Stimulated activated CD4-positive, alpha-beta T cell treated with anti-CD3 and anti-CD28 coated beads, TNF-alpha, amount 100 ng/mL, for 48 hours (primary cell): ENCODE results near the gene DLGAP1.

Experiments
- DNase-seq, 3 donors: peaks; one replicate each; pipeline ENCODE4 v3.0.0-alpha.2; 2020; ENCODE audit warnings: low read depth in 3 of 3

The DLGAP1 gene

DNA sequence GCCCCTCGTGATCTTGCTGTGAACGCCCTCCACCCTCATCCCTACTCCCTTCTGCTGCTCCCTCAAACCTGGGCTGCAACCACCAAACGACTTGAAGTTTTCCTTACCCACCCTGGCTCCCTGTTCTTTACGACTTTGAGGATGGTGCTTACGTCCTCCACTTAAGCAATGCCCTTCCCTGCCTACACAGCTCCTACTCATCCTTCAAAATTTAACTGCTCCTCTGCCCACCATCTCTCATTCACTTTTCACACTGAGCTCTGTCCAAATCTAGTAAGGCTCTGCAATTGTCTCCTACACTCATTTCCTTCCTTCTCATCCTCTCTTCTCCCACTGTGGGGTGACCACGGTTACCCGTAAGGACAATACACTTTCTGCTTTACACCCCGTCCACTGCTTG lies 554.1 kb downstream of the DLGAP1 start:
- DNase-seq = no peak

DNA sequence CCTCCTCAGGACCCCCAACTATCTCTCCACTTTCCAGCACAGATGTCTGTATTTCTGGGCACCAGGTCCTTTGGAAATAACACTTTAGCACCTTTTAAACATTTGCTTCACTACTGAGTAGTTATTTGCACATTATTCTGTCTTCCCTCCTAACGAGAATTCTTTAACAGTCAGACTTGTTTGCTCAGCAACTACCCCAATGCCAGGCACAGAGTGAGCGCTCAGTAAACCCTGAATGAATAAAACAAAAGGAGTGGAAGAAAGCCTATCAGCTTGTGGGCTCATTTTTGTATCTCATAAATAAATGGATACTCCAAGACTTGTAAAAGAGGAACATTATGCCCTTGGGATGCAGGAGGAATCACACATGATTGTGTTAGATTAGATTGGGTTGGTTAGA lies 554.8 kb downstream of the DLGAP1 start:
- no peak for DNase-seq

DNA sequence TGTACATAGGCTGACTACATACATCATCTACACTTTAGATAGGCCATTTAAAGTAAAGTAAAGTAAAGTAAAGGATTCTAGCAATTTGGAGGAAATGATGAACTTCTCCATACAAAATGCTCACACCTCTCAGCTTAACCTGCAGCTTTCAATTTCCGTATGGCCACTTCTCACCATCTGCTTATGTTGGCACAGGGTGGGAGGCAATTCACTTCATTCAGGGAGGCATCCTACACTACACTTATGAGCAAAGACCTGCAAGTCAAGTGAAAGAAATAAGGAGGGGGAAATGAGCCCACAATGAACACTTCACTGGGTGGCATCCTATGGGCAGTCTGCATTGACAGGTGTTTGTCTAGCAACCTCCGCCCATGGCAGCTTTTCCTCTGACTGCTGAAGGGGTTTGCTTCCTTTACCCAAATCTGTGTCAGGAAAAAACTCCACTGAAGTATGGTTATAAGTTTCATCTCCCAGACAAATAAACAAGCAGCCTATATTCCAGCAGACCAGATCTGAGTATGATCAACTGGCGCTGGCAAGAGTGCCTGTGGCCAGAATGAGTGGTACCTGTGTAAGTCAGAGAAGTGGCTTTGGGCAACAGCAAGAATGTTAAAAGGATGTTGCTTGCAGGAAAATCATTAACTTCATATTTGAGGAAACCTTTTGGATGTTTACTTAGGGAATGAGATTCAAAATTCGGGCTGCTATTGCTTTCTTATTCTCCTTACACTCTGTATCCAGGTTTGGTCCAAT lies 556.1 kb downstream of the DLGAP1 start:
- no peak for DNase-seq

DNA sequence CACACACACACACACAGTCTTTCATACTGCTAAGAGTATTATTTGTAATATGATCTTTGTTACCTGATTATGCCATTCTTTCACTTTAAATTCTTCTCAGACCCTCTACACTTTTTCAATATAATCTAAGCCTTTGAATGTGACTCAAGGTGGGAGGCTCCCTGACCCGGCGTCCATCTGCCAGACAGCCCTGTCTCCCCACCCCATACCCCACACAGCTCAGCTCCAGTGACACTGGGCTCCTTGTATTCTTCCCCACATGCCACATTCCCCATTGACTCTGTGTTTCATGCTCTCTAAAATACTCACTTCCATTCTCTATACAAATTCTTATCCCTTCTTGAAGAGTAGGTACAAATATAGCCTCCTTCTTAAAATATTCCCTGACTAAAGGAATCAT lies 563.0 kb downstream of the DLGAP1 start:
- no peak for DNase-seq

GRCh38 chr18:3891245-3891644 lies 563.9 kb downstream of the DLGAP1 start:
- DNase-seq = no peak

DNA sequence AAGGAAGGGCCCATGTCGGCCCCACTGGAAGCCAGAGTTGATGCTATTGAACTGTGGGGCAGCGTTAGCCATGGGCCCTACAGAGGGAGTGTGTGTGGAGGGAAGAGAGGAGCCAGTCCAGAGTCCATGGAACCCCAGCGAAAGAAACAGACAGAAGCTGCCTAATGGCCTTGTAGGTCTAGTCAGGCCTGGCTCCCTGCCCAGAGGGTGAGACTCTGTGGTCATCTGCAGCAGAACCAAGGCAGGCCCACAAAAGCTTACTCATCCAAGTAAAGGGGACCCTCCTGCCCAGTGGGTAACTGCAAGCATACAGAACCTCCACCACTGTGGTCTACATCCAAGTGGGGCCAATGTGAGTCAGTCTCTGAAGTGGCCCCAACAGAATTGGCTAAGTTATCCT lies 565.3 kb downstream of the DLGAP1 start:
- no peak for DNase-seq

- no peak for DNase-seq
These were observed 566.0 kb downstream of the DLGAP1 start for GRCh38 chr18:3889121-3889520.

DNA sequence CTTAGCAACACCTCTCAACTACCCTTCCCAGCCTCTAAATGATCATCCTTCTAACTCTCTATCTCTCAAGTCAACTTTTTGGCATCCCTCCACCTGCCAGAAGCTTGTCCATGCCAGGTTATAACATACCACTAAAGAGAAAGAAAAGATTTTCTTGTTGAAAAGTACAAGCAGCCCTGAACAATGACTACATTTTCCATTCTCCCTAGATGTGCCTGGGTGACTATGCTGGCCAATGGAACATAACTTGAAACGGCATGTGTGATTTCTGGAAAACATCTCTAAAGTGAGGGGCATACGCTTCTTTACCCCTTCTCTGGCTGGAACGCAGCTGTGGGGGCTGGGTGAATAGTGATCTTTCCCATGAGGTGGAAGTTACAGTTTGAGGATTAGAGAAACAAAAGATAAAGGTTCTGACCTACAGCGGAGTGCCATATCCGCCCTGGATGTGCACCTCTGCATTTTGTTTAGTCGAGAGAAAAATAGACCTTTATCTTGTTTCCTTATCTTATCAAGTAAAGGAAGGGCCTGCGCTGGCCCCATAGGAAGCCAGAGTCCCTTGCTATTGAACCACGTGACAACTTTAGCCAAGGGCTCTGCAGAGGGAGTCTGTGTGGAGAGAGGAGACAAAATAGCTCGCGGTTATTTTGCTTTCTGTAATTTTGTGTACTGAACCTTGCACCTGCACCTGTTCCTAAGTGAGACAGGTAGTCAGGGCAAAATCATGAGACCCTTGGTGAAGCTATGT lies 568.4 kb downstream of the DLGAP1 start:
- DNase-seq = no peak

DNA sequence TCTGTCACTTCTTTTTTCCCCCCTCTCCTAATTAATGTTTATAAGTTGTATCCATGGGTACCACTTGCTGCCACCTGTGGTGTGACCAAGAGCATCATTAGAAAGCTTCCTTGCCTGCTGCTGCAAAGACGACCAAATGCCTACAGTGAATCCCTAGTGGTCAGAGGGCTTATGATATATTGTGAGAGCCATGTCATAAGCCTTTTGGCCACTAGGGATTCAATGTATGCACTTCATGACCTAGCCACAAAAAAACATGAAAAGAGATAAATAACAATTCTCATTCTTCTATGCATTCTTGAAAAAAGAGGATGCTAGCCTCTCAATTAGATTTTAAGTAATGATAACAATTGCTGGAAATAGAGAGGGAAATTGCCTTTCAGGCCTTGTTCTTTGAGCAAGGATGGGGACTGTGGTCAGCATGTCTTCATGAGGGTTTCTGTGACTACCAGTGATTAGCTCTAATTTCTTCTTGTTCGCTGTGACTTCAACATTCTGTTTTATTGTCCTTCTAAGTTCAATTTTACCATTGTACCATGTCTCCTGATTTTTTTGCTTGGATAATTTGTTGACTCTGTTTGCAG lies 569.8 kb downstream of the DLGAP1 start:
- no peak for DNase-seq

- DNase-seq = no peak
These were observed 575.3 kb downstream of the DLGAP1 start for GRCh38 chr18:3879836-3880120.

- DNase-seq = no peak
These were observed 575.8 kb downstream of the DLGAP1 start for GRCh38 chr18:3879114-3879835.

- no peak for DNase-seq
These were observed 576.7 kb downstream of the DLGAP1 start for GRCh38 chr18:3878401-3878800.

GRCh38 chr18:3877678-3878077 lies 577.4 kb downstream of the DLGAP1 start:
- DNase-seq = no peak

DNA sequence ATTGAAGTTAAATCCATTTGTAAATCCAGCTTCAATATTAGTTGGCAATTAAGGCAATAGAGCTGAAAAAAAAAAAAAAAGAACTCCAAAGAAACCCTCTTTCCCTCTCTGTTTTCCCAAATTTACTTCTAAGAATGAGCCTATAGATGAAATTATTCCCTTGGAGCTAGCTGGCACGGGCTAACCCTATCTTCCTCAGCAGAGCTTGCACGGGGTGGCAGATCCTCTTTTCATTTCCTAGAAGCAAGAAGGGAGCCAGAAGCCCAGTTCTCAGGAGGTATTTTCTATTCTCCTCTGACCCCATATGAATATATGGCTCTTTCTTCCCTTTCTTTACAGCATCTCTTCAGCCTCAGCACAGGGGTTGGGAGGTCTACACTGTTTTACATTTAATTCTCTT lies 579.1 kb downstream of the DLGAP1 start:
- DNase-seq = no peak

DNA sequence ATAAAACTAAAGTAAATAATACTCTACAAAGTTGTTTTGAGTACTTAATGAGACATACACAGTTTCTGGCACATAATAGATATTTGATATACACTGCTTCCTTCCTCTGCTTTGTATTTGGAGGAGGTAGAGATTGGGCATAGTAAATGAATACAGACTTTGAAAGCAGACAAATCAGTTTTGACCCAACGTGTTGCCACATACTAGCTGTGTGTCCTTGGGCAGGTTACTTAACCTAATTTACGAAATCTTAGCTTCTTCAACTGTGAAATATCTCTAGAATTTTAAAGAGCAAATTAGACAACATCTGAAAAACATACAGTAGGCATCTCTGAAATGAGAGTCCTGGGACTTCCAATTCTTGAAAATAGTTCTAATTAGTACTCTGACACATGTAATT lies 579.7 kb downstream of the DLGAP1 start:
- DNase-seq = no peak

DNA sequence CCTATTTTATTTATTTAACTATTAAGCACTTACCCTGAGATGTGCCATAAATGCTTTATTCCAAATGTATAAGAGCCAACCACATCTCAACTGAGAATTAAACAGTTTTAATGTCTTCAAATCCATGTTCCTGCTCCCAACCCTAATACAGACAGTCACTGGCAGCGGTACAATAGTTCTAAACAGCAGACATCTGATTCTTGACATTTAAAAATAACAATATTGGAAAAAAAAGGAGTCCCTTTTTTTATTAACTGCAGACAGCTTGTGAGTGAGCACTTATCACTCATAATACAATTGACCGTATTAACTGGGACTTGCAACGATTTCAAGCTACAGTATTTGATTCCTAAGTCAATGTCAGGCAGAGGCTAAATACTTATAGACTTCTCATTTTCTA lies 580.5 kb downstream of the DLGAP1 start:
- DNase-seq = no peak

DNA sequence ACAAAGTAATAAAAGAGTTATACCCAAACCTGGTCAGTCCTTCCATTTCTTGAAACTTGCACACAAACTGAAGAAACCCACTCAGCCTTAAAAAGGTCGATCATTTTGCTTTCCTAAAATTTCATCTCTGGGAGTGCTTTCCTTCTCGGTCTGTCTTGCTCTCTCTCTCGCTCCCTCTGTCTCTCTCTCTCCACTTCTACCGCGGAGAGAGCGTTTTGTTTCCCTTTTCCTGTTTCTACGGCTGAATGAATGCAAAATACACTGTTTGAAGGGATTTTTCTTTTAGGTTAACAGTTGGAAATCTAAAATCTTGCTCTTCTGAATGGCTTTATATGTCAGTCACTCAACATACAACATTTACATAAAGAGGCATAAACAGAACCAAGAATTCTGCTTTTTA lies 581.0 kb downstream of the DLGAP1 start:
- no peak for DNase-seq

DNA sequence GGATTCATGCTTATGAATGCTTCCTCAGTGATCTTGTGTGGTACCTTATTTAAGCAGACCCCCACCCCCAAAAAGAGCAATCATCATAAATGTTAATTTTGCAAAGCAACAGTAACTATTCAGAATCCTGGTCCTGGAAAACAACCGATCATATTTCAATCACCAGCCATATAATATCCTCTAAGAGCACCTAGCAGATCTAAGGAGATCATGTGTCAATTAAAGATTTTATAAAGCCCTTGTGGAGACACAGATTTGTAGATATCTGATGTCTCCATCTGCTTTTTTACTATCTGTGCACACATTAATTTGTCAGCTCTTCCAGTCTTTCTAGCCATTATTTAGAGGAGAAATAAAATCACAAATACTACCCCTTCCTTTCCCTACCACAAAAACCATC lies 581.4 kb downstream of the DLGAP1 start:
- DNase-seq = no peak

- DNase-seq = no peak
These were observed 581.9 kb downstream of the DLGAP1 start for GRCh38 chr18:3873211-3873610.

DNA sequence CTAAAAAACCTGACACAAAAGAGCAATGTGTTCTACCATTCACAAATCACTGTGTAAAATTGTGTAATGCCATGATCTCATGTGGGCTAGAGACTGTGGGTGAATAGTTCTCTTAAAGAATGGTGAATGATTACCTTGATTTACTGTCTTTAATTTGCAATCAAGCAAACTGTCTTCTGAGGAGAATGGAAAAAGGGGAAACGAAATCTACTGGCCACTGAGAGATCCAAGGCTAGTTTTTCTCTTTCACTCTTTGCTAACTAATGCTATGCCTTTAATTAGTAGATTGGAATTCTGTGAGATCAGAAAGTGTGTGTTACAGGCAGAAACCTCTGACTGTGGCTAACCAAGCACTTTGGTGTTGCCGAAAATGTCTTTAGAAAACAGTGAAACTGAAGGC lies 582.5 kb downstream of the DLGAP1 start:
- no peak for DNase-seq

DNA sequence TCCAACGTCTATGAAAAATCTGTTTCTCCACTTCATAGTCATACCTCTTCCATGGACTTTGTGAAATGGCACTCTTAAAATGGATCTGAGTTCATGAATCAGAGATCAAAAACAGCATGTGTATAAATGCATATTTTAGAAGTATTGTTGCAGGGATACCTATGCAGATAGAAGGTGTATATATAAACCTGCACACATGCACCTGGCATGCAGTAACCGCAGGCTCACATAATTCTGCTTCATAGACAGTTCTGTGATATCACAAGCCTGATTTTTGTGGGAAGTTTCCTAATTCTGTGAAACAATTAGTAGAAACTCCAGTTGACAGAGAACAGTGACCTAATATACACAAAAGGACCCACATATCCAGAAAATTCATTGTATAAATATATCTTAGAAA lies 583.4 kb downstream of the DLGAP1 start:
- DNase-seq = no peak

- no peak for DNase-seq
These were observed 584.2 kb downstream of the DLGAP1 start for GRCh38 chr18:3870914-3871313.

DNA sequence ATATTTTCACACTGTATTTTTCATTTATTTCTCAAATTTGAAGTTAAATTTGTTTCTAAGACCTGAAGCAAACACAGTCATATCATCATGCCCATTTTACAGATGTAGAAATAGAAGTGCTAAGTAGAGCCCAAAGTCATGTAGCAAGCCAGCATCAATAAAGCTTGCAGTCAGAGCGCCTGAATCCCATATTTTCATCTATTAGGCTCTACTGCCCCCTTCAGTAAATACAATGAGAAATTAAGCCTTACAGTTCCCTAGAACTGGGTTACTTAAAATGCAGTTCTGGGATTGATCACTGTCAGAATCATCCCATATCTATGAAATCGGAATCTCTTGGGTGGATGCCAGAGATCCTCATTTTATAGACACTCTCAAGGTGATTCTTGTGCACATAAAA lies 585.3 kb downstream of the DLGAP1 start:
- no peak for DNase-seq
